C4-2B (cell line): ENCODE data around the gene STXBP1.

Experiments used
- CTCF ChIP-seq: fragments of 450-650 bp; conservative IDR thresholded peaks from 2 replicates; pipeline ENCODE4 v1.5.1; 2017; ENCODE audit warnings: mild to moderate bottlenecking
- ZFX ChIP-seq: fragments of 450-650 bp; IDR thresholded peaks from 2 replicates; pipeline ENCODE4 v1.6.1; 2017

DNA sequence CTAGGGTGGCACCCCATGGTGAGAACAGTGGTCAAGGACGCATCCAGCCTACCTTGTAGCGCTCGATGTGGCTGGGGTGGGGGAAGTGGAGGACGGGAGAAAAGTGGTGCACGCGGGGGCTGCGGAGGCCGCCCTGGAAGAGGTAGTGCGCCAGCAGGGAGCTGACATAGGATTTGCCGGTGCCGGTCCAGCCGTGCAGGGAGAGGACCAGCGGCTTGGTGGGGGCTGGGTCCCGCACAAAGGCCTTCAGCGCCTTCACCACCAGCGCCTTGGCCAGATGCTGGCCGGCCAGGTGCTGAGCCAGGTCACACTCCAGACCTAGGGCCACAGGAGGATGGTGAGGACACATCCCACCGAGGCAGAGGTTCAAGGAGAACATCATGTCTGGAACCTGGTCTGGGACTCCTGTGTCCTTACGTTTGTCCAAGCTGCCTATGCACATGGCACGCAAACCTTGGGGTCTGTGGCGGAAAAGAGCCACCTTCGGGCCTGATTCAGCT, 122.2 kb downstream of the STXBP1 start:
- TF ChIP-seq CTCF (no peak), ZFX (no peak)
